G401.6 (cell line): ENCODE data around the gene RIPOR2.
"Not testable (repeated sequence)": the region's sequence is repeated elsewhere in the genome, so short reads cannot be mapped to it uniquely, and the experiment has no call there.

Experiments
- FAIRE-seq: peaks from 2 replicates; lab custom pipeline; 2012; peaks lifted over from hg19 to GRCh38; lab: Jason Lieb, UNC

Gene RIPOR2

GRCh38 chr6:24761193-24761835 lies 174.4 kb downstream of the RIPOR2 start:
- FAIRE-seq: no peak

DNA sequence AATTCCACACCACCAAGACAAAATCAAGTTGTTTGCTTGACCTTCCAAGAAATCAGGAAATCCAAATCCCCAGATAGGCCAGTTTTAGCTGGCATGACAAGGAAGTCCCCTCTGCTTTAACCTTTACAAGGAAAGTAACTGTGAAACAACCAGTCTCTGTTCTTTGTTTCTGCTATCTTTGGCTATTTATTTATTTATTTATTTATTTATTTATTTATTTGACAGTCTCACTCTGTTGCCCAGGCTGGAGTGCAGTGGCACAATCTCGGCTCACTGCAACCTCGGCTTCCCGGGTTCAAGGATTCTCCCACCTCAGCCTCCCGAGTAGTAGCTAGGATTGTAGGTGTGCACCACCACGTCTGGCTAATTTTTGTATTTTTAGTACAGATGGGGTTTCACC lies 175.6 kb downstream of the RIPOR2 start:
- FAIRE-seq: no peak

GRCh38 chr6:24759718-24760117 lies 176.0 kb downstream of the RIPOR2 start:
- no peak for FAIRE-seq

DNA sequence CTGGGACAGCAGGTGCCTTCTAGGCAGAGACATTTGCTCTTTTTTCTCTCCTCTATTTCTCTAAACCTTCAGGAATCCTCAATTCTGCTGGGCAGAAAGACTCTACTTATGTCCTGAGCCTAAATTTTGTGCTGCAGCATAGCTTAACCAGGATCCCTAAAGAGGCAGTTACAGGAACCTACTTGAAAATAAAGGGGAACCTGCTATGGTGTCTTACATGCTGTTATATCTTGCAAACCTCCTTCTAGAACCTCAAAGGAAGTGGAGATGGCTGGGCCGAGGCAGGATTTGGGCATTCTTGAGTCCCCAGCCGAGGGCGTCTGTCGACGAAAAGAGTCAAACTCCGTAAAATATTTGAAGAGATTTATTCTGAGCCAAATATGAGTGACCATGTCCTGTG lies 178.1 kb downstream of the RIPOR2 start:
- FAIRE-seq: no peak

DNA sequence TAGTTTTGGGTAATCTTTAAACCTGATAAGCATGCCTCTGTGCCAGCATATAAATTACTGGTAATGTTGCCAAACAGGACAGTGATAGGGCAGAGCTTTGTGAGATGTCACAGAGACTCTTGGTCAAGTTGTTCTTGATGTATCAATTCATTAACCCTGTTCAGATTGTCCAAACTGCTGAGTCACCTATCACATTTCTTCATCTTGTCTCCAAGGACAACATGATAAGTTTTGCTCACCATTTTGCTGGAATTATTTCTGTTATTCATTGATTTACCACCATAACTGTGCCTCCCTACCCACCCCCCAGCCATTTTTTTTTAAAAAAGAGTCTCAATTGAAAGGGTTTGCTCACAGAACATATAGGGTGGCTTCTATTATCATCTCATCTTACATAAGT lies 180.5 kb downstream of the RIPOR2 start:
- no peak for FAIRE-seq

DNA sequence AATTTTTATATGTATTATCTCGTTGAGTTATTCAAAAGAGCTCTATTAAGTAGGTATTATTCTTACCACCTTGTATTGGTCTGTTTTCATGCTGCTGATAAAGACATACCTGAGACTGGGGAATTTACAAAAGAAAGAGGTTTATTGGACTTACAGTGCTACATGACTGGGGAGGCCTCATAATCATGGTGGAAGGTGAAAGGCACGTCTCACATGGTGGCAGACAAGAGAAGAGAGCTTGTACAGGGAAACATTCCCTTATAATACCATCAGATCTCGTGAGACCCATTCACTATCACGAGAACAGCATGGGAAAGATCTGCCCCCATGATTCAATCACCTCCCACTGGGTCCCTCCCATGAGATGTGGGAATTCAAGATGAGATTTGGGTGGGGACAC lies 181.4 kb downstream of the RIPOR2 start:
- not testable (repeated sequence) for FAIRE-seq
